Erythroblast (primary cell): ENCODE data around the gene PKN2.

Experiments
- GATA1 ChIP-seq: IDR thresholded peaks from 2 replicates; pipeline ENCODE4 v1.6.1; 2011; ENCODE audit warnings: low read depth, mild to moderate bottlenecking, control low read depth, low read length, moderate library complexity
- POLR2A ChIP-seq: IDR thresholded peaks from 2 replicates; pipeline ENCODE4 v1.6.1; 2011; ENCODE audit warnings: mild to moderate bottlenecking, low read length

DNA sequence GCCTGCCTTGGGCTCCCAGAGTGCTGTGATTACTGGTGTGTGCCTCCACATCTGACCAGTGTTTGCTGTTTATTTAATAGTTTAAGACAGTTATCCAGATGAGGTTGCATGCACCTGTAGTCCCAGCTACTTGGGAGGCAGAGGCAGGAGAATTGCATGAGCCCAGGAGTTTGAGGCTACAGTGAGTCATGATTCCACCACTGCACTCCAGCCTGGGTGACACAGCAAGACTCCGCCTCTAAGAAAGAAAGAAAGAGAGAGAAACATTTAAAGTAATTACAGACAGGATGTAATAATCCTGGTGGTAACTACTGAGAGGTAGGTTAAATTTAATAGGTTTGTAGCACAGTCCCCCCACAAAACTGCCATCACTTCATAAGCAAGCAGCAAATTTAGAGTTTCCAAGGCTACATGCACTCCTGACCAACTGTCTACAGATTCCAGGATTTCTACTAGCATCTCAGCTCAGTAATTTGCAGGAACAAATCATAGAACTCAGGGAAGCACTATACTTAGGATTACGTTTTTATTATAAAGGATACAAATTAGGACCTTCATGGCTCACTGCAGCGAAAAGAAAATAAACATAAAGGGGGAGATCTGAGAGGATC lies 89.6 kb downstream of the PKN2 start:
- no peak for TF ChIP-seq POLR2A
- no peak for TF ChIP-seq GATA1
